ENCODE measurements around the gene DNMT3A.

The DNMT3A gene

DNA sequence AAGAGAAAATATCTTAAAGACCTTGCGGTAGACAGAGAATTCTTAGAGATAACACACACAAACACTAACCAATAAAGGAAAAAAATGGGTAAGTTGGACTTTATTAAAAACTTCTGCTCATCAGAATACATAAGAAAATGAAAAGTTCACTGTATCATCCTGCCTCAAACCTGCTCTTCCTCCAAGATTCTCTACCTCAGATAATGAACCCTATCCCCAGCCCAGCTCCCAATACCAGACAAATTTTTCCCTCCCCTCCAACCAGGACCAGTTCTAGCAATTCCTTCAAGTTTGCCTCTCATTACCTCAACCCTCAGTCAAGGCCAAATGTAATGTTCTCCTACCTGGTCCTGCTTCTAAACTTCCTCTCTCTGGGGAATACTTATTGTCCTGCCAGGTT is 79.4 kb downstream of the DNMT3A start:
- DNase-seq (ENCODE audit: low read depth in 2 of 2, low spot score in 1 of 2) = no peak

DNA sequence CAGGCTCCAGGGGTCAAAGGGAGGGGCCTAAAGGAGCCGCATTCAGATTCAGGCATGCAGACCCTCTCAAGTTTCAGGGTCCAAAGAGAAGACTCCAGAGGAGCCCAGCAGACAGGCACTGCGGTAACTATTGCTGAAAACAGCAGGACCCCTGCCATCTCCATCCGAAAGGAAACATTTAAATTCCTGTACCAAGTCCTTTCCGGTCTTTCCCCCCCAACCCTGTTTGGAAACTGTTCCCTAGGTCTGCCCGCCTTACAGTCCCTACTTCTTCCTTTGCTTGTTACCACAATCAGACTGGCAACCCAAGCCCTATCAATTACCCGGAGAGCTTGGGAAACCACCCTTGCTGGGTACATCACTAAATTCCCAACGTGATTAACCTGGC is 82.0 kb downstream of the DNMT3A start:
- no peak for DNase-seq (ENCODE audit: low read depth in 2 of 2, low spot score in 1 of 2)

- no peak for DNase-seq (ENCODE audit: low read depth in 2 of 2, low spot score in 1 of 2)
Observed at GRCh38 chr2:25258847-25259736, 82.6 kb downstream of the DNMT3A start.

GRCh38 chr2:25257931-25258846 is 83.5 kb downstream of the DNMT3A start:
- DNase-seq (ENCODE audit: low read depth in 2 of 2, low spot score in 1 of 2) = no peak

GRCh38 chr2:25257032-25257552 is 84.6 kb downstream of the DNMT3A start:
- DNase-seq (ENCODE audit: low read depth in 2 of 2, low spot score in 1 of 2) = no peak

DNA sequence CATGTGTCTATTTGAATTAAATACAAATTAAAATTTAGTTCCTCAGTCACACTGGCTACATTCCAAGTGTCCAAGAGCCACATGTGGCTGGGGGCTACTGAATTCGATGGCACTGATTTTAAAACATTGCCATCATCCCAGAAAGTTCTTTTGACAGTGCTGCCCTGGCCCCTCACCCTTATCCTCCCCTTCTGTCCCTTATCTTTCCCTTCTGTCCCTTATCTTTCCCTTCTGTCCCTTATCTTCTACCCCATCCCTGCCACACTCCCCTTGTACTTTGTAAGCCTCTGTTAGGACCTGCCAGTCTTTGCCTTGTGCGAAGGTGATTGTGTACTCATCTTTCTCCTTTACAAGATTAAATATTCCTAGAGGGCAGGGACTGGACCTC is 85.2 kb downstream of the DNMT3A start:
- no peak for DNase-seq (ENCODE audit: low read depth in 2 of 2, low spot score in 1 of 2)

DNA sequence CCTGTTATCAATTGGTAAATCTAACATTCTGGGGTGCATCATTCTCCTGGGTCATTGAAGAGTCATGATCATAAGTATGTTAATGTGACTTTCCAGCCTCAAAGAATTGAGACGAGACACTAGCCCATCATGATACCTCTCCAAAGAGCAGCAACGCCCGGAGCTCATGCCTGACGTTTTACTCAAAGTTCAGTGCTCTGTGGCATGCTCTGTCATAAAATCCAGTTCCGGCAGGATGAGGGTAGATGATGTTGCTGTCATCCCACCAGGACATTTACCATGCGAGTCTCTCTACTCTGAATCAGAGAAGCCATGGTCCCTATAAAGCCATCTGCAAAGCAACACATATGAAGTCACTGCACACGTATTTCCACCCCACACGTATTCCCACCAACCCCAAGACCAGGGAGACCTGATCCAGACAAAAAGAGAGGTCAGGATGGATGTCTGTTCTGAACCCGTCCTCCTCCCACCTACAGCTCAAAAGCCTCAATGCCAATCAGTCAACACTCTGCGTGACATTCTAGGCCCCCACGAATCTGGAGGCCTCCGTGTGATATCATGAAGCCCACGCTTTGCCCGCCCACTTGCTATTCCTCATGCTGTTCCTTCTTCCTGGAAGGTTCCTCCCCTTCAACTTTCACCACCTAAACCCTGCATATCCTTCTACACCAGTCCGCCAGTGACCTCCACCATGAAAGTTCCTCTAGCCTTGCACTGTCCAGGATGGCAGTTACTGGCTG is 85.8 kb downstream of the DNMT3A start:
- no peak for DNase-seq (ENCODE audit: low read depth in 2 of 2, low spot score in 1 of 2)

GRCh38 chr2:25254961-25255360 is 86.8 kb downstream of the DNMT3A start:
- DNase-seq (ENCODE audit: low read depth in 2 of 2, low spot score in 1 of 2) = no peak

DNA sequence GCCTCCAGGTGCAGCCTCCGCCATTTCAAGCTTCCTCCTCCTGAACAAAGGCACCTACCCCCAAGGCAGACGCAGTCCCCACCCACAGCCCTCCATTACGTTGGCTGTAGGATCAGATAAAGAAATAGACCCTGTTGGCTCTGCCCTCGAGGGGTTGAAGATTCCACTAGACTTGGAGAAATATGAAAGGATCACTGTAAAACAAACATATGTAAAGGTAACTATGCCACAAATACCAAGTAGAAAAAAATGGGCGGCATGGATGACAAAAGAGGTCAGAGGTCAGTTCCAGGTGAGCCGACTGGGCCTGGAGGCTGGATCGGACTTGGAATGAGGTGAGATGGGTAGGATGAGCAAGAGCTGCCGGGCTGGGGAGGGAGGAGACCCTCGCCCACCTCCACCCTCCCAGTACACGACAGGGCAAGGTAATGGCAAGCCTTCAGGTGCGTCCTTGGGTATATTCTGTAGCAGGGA is 88.5 kb downstream of the DNMT3A start:
- DNase-seq (ENCODE audit: low read depth in 2 of 2, low spot score in 1 of 2) = no peak

GRCh38 chr2:25252291-25253152 is 89.2 kb downstream of the DNMT3A start:
- DNase-seq (ENCODE audit: low read depth in 2 of 2, low spot score in 1 of 2) = no peak

GRCh38 chr2:25251422-25252273 is 90.1 kb downstream of the DNMT3A start:
- no peak for DNase-seq (ENCODE audit: low read depth in 2 of 2, low spot score in 1 of 2)

- no peak for DNase-seq (ENCODE audit: low read depth in 2 of 2, low spot score in 1 of 2)
Observed at GRCh38 chr2:25251071-25251421, 90.7 kb downstream of the DNMT3A start.

DNA sequence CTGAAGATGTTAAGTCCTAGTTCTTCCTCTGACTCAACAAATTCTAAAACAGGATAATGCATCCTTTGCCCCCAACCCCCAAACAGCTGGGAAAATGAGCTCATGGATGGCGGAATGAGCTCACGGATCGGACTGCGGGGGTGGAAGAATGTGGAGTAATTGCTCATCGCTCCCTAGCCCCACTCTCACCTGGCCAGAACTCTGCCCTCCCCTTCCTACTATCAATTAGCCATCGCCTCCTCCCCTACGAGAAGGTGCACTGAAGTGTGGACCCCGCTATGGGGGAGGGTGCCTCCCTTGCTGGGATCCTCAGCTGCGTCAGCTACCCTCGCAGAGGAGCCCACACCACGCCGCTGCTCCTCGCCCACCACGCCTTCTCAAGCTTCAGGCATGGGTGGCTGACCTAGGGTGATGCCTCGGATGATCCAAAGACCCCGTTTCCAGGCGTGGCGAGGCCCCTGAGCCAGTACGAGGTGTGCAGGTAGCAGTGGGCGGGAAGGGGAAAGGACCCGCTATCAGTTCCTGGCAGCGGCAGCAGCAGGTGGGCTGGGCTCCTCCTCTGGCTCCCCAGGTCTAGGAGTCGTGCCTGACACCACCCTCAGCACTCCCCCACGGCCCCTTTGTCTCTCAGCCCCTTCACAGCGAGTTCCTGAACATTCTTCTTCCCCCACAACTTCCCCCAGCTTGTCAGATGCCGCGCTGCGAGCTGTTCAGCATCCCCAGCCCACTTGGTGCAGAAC is 91.2 kb downstream of the DNMT3A start:
- no peak for DNase-seq (ENCODE audit: low read depth in 2 of 2, low spot score in 1 of 2)

- no peak for DNase-seq (ENCODE audit: low read depth in 2 of 2, low spot score in 1 of 2)
Observed at GRCh38 chr2:25249785-25250184, 91.9 kb downstream of the DNMT3A start.

DNA sequence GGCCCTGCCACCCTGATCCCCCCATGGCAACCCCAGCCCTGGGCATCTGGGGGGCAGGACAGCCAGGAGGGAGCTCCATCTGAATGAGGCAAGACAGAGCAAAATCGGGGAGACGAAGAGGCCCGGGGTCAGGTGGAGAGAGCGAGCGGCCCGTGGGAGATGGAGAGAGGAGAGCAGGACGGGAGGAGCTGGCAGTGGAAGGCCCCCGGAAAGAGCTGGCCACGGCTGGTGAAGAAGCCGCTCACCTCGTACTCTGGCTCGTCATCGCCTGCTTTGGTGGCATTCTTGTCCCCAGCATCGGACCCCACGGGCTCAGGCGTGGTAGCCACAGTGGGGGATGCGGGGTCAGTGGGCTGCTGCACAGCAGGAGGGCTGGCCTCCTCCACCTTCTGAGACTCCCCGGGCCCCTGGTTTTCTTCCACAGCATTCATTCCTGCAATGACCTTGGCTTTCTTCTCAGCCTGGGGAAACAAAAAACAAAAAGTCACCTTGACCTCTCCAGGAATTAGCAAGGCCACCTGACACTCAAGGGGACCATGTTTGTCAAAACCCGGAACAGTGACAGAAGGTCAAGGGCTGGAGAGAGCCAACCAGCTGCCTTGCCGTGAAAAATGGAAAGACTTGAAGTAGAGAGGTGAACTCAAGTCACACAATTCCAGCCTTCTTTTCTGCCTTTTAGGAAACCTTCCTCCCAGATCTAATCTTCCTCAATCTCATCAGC is 93.8 kb downstream of the DNMT3A start:
- DNase-seq (ENCODE audit: low read depth in 2 of 2, low spot score in 1 of 2) = no peak

GRCh38 chr2:25246558-25247290 is 95.0 kb downstream of the DNMT3A start:
- no peak for DNase-seq (ENCODE audit: low read depth in 2 of 2, low spot score in 1 of 2)

- DNase-seq (ENCODE audit: low read depth in 2 of 2, low spot score in 1 of 2) = no peak
Observed at GRCh38 chr2:25246001-25246400, 95.7 kb downstream of the DNMT3A start.
